Measurements from ENCODE around the gene LAMA2. TPM values are rescaled to one million over a fixed set of nuclear protein-coding genes. Genes with fewer than 3 reads are reported as not detected.

The LAMA2 gene
- total RNA-seq, 1 experiment from 2014 or later = 4.2 TPM

- no peak overlapping the region for H3K18ac ChIP-seq (ENCODE audit: insufficient read length, low read depth, low read length)
- no peak overlapping the region for H2BK5ac ChIP-seq (ENCODE audit: insufficient read length, low read length)
- no peak overlapping the region for H3K23ac ChIP-seq (ENCODE audit: insufficient read length, low read depth, low read length)
- H2BK12ac ChIP-seq (ENCODE audit: insufficient read length, low read depth, low read length) = no peak overlapping the region
- H2BK15ac ChIP-seq (ENCODE audit: low read depth, low read length) = no peak overlapping the region
- H2BK20ac ChIP-seq (ENCODE audit: low read depth, low read length, poor library complexity, severe bottlenecking) = no peak overlapping the region
- no peaks in the 10 kb centered on the region for H4K20me1 ChIP-seq (ENCODE audit: control insufficient read depth, insufficient read depth, insufficient read length)
- TF ChIP-seq CTCF (conservative IDR thresholded peaks at IDR 0.05) = no peak
- H3K79me1 ChIP-seq (ENCODE audit: insufficient read depth, low read depth, low read length, poor library complexity, severe bottlenecking) = no peaks in the 10 kb centered on the region
- no peak overlapping the region for H3K4ac ChIP-seq (ENCODE audit: low read depth, low read length)
- no CpG with 5 or more reads among the region's 3 CpGs for WGBS (ENCODE audit: extremely low coverage, insufficient read length, low lambda C conversion rate)
- Mint-ChIP-seq H3K9me3 (no peaks in the 10 kb centered on the region), H3K4me1 (peaks cover 3% of the 10 kb centered on the region in 2 experiments; a peak in 2 of 4 replicates), H3K4me3 (no peak overlapping the region), H3K36me3 (ENCODE audit: insufficient read depth in 1 of 3, low read depth in 3 of 3) (no peaks in the 10 kb centered on the region), H3K27ac (no peak overlapping the region), H3K27me3 (ENCODE audit: low read depth) (no peaks in the 10 kb centered on the region)
- H3K4me2 ChIP-seq (ENCODE audit: insufficient read depth, insufficient read length, low read length) = no peak overlapping the region
- H4K8ac ChIP-seq (replicated peaks; ENCODE audit: insufficient read length, low read depth, low read length) = no peak overlapping the region
- H2AK5ac ChIP-seq (ENCODE audit: insufficient read length, low read length) = no peak overlapping the region
- H4K5ac ChIP-seq (ENCODE audit: insufficient read length, low read depth, low read length) = no peak overlapping the region
- H2AFZ ChIP-seq (ENCODE audit: low read length) = no peak overlapping the region
- DNase-seq = no peak
- no peaks in the 10 kb centered on the region for H3K4me1 ChIP-seq (ENCODE audit: insufficient read depth, low read length)
- H2BK120ac ChIP-seq (ENCODE audit: low read depth, low read length, poor library complexity, severe bottlenecking) = no peak overlapping the region
- no peak overlapping the region for H3K27ac ChIP-seq (ENCODE audit: insufficient read length, low read depth, low read length)
- H3K27me3 ChIP-seq (ENCODE audit: insufficient read depth, low read length) = no peaks in the 10 kb centered on the region
- H3K23me2 ChIP-seq (ENCODE audit: insufficient read length, low read depth, low read length, poor library complexity, severe bottlenecking) = no peaks in the 10 kb centered on the region
- no peak overlapping the region for H4K91ac ChIP-seq (ENCODE audit: insufficient read length, low read depth, low read length)
- no peak overlapping the region for H3K14ac ChIP-seq (ENCODE audit: insufficient read depth, low read length)
- H3K79me2 ChIP-seq (ENCODE audit: insufficient read depth, low read length) = no peaks in the 10 kb centered on the region
- H3K56ac ChIP-seq (ENCODE audit: insufficient read length, low read depth, low read length) = no peak overlapping the region
- no peak overlapping the region for H3T11ph ChIP-seq (ENCODE audit: low read length)
- H3K9ac ChIP-seq (ENCODE audit: extremely low read depth, insufficient read length, low read length) = no peak overlapping the region
- no peaks in the 10 kb centered on the region for H3K9me3 ChIP-seq (ENCODE audit: control insufficient read depth, low read depth, low read length)
Observed at GRCh38 chr6:129364037-129364436, 481.1 kb downstream of the LAMA2 start.
